IPS DF 4.7 (cell line): ENCODE measurements around the gene AQP1.

Experiments
- DNase-seq: peaks from one replicate; pipeline ENCODE4 v3.0.0-alpha.2; 2013; ENCODE audit warnings: low spot score; ENCODE audit errors: extremely low read depth

The AQP1 gene

DNA sequence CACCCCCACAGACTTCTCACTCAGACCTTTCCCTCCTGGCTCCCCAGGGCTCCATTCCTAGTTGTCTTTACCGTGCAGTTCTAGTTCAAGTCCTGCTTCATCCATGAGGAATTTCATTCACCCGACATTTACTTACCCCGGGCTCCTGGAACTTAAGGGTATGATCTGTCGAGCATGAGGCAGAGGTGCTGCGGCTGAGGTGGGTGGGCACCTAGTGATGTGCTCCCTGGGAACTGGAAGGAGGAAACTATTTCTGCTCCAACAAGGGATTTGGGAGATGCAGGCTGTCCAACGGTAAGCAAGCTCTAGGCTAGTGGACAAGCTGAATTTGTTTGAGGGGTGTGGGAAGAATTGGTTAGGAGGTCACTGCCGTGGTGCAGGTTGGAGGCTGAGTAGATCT, 30.2 kb upstream of the AQP1 start:
- no peak for DNase-seq

DNA sequence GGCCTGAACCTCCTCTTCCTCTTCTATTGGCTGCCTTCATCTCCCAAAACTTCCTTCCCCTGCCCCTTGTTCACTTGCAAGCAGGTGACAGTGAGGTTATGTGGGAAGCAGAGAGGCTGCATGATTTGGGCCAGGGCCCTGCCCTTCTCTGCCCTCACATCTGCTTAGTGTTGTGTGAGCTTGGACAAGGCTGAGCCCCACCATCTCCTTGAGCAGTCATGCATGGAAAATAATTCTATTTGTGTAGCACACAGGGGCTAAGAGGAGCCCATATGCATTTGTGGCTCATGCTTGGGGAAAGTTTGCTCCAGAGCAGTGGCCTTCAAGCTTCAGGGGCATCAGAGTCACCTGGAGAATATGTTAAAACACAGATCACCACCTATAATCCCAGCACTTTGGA, 26.8 kb upstream of the AQP1 start:
- no peak for DNase-seq

DNA sequence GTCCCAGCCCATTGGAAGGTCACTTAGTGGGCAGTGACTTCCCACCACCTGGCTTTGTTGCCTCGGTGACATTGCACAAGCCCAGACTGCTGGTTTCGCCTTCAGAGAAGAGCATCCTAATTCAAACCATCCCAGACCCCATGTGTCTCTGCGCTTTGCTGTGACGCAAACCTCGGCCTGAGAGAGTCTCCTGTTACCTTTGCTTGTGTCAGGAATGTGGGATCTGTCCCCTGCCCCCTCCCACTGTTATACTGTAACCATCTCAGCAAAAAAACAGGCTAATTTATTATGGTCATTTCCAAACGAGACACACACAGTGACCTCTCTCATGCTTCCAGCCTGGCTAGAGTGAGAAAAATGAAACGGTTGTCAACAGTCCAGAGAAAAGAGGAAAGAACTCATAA, 25.0 kb upstream of the AQP1 start:
- DNase-seq: no peak

DNA sequence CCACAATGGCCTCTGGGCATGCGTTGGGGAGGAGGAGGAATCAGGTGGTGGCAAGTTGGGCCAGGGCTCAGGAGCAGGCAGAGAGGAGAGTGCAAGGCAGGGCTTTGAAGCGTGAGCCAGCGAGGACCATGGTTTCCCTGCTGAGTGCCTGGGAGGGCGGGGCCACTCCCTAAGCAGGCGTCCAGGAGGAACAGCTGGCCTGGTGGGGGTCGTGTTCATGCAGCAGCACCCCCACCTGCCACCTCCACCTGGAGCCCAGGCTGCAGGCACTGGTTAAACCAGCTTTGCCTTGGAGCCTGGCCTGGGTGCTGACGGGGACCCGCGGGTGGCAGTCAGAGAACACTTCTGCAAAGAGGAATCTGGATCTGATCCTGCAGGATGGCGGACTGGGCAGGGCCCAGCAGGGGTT, 24.2 kb upstream of the AQP1 start:
- no peak for DNase-seq

DNA sequence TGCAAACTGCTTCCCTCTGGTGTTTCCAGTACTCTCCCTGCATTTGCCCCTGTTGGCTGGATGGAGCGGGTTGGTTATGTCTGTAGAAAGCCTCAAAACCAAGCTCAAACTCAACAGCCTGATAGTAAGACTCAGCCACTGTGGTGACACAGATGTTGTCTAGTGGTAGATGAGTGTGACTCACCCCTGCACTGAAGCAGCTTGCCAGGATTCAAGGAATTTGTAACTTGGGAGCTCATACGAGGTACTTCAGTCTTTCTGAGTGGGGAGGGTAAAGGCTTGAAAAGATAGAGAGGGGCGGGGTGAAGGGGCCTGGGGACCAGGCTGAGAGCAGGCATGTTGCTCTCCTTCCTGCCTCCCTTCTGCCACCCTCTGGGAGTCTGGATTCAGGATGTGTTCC, 22.9 kb upstream of the AQP1 start:
- DNase-seq: no peak

DNA sequence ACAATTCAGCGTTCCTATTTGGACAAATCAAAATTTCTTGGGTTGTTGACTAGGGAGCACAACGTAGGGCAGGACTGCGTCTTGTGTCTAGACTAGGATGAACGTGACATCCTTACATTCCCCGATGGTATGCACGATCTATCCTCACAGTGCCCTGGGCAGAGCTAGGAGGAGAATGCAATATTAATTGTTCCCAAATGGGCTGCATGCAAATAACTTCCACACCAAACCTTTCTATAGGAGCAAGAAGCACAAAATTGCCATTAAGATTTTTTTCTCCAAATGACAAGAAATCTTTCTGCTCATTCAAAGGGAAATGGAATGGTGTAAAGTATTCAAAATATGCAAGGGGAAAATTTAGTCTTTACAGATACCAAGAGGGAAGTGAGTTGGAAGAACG, 21.4 kb upstream of the AQP1 start:
- no peak for DNase-seq

DNA sequence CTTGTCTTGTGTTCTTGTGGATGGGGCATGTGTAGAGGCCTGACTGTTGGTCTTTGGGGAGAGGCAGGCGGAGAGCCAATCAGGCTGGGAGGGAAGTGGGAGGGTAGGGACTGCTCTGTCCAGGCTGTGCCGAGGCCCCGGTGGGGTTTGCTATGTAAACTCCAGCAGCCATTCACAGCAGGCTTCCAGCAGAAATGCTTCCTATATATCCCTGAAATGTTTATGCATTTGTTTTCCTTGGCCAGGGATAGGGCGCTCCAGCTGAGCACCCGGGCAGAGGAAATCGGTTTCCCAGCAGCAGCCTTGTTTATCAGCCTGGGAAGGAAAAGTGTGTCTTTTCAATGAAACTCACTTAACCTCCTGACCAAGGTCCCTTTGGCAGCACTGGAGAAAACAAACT, 18.3 kb upstream of the AQP1 start:
- DNase-seq: no peak

DNA sequence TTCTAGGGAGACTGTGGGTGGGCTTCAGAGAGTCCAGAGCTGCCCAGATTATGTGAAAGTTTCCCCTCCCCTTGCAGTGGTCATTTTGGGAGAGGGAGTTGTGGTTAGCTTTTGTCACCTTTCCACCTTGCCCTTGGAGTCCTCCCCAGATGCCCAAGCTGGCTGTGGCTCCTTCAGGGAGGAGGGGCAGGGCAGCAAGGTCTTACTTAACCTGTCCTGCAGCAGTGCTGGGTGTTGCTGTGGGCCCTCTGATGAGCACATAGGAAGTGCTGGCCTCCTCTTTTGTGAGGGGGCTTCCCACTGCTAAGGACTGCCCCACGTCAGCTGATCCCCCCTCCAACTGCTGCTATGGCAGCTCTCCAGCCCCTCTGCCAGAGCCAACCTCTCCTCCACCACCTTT, 17.6 kb upstream of the AQP1 start:
- DNase-seq: no peak

DNA sequence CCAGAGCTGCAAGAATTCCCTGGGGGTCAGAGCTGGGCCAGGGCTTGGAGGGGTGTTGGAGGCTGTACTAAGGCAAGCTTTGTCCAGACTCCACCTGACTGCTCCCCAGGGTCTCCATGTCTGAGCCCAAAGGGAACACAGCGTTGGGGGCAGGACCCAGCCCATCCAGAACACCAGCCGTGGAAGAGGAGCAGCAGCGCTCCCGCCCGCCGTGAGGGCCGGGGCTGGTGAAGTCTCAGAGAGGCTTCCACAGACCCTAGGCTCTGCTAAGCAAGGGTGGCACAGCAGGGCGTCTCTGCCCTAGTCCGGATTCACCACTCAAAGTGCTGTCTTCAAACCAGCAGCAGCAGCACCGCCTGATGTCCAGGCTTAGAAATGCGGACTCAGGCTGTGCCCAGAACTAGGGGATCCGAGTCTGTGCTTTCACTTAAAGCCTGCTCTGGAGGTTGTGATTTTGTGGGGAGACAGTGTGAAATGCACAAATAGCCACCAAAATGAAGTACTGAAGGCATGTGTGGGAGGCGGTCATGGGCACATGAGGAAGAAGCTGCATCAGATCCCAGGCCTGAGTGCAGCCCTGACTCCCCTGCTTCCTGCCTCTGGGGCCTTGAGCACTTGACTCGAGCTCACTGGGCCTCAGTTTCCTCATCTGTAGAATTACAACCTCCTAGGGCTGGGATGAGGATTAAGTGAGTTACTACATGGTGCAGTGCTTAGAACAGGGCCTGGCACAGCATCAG, 16.6 kb upstream of the AQP1 start:
- no peak for DNase-seq

DNA sequence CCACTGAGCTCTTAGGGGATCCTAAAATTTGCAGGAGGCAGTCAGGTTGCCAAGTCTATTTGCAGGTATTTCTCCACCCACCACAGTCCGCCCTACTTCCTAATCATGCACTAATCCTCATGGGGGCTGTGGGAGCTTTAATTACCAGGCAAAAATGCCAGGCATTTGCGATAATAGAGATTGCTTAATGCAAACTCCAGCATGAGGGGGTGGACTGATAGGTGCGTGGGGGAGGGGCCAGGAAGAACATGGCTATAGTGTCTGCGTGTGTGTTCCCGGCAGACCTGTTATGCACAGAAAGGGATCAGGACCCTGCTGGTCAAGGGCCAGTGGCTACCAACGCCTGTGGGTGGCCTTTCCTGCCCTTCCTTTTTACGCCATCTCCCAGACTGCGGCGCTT, 15.6 kb upstream of the AQP1 start:
- DNase-seq: no peak

DNA sequence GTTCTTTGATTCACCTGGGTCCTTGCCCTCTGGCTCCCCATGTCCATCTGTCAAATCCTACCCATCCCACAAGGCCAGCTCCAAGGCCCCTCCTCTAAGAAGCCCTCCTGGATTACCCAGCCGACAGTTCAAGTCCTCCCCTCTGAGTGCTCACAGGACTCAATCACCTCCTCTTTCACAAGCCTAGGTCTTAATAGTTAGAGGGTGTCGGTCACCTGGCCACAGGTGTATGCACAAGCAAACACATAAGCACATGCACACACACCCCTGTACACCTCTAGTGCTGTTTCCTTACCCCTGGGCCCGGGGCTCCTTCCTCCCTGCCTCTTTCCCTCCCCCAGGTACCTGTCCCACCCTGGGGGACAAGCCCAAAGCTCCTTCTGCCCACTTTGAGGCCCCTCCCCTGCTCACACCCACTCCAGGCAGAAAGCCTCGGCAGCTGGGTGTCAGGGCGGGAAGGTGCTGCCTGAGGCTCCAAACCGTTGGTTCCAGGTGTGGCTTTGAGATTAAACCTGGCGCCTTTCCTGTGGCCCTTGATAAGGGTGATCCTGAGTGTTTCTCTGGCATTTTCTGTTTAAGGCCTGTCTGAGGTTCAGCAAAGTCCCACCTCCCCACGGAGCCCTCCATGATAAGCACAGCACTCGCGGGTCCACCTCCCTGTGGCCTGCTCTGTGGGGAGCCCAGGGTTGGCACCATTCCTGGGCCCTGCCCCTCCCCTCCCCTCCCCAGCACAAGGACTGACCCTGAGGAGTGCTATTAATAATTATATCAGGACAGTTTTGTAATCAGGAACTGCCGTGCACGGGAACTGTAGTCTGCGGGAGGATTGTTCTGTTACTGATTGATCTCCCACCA, 14.6 kb upstream of the AQP1 start:
- DNase-seq: no peak

DNA sequence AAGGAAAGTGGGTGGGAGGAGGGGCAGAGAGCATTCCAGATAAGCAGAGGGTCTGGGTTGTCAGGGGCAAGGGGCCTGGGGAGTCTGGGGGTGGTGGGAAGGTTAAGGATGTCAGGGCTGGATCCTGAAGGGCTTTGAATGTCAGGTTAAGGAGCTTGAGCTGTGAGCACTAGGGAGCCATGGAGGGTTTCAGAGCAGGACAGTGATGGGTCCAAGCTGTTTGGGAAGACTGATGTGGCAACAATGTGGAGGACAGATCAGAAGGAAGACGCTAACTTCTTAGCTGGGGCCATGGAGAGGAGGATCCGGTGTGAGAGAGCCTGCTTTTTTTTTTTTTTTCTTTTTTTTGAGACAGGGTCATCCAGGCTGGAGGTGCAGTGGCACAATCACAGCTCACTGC, 13.9 kb upstream of the AQP1 start:
- DNase-seq: no peak

DNA sequence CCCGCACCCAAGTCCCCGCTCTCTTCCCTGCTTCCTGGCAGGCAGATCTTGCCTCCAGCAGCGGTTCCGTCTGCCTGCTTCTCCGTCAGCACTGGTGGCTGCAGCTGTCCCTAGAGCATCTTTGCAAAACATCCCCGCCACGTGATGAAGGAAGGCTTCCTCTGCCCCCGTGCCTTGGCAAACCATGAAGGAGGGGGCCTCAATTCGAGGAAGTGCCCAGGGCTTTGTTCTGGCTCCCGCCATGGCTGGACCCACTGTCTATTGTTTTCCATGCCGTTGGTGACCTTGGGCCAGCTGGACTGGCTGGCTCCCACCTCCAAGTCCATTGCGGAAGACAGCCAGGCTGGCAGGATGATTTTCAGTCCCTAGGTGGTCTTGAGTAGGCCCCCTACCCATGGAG, 13.2 kb upstream of the AQP1 start:
- DNase-seq: no peak

DNA sequence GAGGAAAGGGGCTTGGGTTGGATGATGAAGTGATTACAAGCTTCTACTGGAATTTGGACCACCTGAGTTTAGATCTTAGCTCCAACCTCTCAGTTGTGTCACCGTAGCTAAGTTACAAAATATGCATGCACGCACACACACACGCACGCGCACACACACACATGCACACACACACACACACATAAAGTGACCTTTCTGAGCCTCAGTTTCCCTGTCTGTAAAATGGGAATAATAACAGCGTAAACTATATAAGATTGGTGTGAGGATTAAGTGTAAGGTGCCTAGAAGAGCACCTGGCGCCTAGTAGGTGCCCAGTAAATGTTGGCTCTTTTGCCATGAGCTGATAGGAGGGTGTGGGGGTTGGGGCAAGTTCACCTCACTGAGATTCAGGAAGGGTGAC, 12.6 kb upstream of the AQP1 start:
- DNase-seq: no peak

DNA sequence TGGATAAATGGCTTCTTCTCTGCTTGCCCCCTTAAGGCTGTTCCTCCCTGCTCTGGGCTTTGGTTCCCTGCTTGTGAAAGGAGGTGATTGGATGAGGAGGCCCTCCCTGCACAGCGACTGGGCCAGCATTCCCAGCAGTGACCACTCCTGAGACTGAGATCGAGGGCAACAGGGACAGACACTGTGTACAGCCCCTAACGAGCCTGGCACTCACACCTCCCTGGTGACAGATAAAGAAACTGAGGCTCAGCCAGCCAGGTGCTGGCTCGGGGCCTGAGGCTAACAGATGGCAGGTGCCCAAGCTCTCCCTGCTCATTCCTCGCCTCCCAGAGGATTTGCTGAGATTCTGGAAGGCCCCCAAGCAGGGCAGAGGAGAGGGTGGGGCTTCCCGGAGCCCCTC, 12.0 kb upstream of the AQP1 start:
- DNase-seq: no peak

DNA sequence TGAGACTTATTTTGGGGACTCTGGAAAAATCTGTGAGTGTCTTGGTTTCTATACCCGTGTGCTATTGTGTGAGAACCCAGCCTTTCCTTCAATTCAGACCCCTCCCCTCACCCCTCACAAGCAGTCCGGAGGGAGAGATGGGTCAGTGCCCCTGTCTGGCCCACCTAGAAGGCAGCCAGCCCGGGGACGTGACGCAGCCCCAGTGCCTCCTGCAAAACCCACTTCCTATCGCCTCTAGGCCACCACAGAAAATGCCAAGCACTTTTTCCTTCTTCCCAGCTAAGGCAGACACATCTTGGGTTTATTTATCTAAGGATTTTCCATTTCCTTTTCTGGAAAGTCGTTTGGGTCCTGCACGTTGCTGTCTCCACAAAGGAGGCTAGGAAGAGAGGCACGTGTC, 11.6 kb upstream of the AQP1 start:
- no peak for DNase-seq

DNA sequence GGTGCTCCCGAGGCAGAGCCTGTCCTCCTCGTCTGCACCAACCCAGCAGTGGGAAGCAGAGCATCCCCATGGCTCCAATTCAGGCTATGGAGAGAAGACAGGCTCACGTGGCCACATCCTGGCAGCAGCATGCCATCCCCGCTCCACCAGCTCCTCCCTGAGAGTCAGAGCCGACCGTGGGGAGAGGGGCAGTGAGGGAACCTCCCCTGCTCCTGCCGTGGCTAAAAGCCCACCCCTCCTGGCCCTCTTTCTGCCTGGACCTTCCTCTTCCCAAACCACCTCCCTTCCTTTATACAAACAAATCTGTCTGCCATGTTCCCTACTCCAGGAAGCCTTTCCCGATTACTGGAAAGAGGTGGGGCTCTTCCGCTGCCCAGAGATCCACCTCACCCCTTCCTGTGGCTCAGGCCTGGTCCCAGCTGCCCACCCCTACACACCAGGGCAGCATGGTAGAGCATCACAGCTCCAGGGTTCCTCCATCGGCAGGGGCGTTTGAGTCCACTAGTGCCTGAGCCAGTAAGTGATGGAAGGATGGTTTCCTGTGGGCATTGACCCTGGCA, 10.8 kb upstream of the AQP1 start:
- no peak for DNase-seq

DNA sequence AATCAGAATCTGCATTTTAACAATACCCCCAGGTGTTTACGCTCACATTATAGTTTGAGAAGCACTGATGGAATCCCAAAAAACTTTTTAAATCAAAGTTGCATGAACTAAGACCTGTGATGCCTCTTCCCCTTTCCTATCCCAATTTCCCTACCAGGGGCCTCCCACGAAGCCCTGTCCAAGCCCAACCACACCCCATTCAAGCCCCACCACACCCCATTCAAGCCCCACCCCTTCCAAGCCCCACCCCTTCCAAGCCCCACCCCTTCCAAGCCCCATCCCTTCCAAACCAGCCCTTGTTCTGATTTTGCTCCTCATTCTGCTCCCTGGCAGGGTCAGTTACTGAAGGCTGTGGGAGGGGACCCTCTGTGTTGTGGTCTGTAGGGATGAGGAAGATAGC, 9.8 kb upstream of the AQP1 start:
- no peak for DNase-seq

DNA sequence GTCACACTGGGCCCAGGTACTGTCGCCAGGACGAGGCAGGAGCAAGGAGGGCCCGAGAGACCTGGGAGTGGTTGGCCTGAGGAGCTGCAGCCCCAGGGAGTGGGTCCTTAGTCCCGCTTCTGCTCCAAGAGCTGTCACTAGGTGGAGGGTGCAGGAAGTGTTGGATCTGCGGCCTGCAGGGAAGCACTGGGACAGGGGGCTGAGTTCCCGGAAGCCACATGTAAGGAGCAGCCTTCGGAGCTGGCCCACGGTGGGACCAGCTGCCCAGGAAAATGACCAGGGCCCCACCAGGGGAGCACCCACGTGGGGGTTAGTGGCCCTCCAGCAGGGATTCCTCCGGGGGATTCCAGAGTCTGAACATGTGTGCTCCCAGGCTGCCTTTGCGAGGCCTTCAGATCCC, 9.2 kb upstream of the AQP1 start:
- DNase-seq: no peak

DNA sequence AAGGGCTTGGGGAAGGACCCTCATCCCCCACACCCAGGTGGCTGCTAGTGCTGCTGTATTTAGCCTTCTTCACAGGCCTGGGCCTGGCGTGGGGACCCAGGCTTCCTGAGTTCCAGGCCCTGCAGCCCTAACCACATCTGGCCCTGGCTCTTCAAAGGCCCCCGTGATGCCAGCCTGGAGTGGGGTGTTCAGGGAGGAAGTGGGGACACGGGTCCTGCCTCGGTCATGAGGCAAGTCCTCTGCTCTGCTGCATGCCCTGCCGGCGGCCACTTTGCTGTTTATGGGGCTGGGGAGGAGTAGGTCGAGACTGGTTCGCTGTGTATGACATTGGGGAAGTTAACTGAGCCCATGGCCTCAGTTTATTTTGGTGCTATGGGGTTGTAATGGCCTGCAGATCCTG, 8.5 kb upstream of the AQP1 start:
- no peak for DNase-seq

DNA sequence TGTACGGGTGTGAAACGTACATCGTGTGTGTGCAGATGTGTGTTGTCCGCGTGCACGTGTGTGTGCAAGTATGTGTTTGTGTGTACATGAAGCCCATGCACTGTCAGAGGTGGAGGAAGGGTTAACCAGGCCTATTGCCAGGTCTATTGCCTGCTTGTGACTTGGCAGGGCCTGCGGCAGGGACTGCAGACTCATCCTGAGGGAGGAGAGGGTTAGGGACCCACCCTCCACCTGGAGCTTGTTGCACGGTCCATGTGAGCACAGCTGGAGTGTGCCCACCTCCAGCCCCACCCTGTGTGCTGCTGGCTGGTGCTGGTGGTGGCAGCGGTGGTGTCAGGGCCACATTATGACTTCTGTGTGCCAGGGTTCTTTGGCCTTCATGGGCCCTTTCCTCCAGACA, 7.1 kb upstream of the AQP1 start:
- no peak for DNase-seq

DNA sequence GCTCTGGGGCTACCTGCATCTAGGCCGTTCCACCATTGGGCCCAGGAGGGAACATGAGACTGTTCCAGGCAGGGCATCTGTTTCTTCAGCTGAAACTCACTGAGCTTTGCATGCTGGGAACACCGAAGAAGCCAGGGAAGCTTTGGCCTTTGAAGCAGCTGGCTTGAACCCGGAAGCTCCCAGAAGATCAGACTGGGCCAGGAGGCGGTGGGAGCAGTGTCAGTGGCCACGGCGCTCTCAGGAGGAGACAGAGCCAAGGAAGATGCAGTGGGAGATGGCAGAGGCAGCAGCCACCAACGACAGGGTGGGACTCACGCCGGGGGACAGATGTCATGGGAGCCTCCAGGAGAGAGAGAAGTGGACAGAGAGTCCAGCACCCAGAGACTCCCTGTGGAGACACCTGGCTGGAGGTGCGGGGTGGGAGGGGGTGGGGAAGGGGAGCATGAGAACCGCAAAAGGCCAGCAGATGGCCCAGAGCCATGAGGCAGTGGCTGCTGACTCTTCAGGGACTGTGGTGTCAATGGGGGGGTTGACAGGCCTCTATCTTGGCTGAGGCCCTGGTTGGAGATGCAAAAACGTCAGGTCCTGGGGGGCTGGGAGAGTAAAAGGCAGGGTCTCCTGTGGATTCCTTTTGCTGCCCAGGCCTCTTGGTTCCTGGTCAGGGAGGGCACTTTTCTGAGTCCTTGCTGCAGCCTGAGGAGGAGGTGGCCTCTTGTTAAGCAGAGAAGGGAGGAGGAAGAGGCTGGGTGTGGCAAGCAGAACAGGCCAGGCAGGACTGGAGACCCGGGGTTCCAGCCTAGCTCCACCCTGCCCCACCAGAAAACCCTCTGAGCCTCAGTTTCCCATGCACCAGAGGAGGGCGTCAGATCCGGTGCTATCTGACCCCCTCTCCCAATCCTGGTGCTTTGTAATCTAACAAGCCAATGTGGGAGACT, 6.3 kb upstream of the AQP1 start:
- no peak for DNase-seq
